ENCODE data around the gene KIN. TPM values are rescaled to one million over a fixed set of nuclear protein-coding genes. Genes with fewer than 3 reads are reported as not detected.
A peak's percentile ranks its signal among the peaks of the same experiment; 100 is the strongest.

KIN gene
- total RNA-seq, 1 experiment from 2014 or later, result 15.0 TPM

DNA sequence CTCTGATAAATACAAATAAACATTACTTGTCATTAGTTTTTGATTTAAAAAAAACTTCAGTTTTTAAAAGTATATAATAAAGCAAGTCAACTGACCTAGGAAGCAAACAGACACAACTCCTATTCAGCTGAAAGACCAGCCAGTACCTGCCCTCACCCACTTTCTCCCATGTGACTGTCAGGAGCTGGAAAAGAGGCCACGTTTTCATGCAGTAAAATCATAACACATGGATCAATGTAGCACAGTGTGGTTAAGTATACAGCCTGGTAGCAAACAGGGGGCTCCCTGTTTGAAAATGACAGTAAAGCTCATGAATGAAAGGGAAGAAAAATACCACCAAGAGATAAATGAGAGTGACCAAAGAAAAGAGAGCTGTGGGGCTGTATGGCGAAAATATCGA lies 21.6 kb downstream of the KIN start:
- Mint-ChIP-seq H3K27me3 (ENCODE audit: unreplicated experiment) (no peaks in the 10 kb centered on the region), H3K9me3 (ENCODE audit: low read depth, unreplicated experiment) (no peaks in the 10 kb centered on the region), H3K4me1 (ENCODE audit: low read depth, unreplicated experiment) (no peaks in the 10 kb centered on the region), H3K4me3 (ENCODE audit: low read depth, unreplicated experiment) (no peak overlapping the region), H3K27ac (ENCODE audit: unreplicated experiment) (no peak overlapping the region), H3K36me3 (ENCODE audit: insufficient read depth, unreplicated experiment) (peaks cover 35% of the 10 kb centered on the region)
- no TSS peak for BruUV-seq (replicated peaks)
- intact Hi-C loops (cut with micrococcal nuclease; ENCODE audit: unreplicated experiment), result no loop called here
- TF ChIP-seq, protein P1, sequence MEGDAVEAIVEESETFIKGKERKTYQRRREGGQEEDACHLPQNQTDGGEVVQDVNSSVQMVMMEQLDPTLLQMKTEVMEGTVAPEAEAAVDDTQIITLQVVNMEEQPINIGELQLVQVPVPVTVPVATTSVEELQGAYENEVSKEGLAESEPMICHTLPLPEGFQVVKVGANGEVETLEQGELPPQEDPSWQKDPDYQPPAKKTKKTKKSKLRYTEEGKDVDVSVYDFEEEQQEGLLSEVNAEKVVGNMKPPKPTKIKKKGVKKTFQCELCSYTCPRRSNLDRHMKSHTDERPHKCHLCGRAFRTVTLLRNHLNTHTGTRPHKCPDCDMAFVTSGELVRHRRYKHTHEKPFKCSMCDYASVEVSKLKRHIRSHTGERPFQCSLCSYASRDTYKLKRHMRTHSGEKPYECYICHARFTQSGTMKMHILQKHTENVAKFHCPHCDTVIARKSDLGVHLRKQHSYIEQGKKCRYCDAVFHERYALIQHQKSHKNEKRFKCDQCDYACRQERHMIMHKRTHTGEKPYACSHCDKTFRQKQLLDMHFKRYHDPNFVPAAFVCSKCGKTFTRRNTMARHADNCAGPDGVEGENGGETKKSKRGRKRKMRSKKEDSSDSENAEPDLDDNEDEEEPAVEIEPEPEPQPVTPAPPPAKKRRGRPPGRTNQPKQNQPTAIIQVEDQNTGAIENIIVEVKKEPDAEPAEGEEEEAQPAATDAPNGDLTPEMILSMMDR (IDR thresholded peaks at IDR 0.05; ENCODE audit: unreplicated experiment), result no peak
- CTCF ChIA-PET, result no interaction called here
- no peak for DNase-seq

DNA sequence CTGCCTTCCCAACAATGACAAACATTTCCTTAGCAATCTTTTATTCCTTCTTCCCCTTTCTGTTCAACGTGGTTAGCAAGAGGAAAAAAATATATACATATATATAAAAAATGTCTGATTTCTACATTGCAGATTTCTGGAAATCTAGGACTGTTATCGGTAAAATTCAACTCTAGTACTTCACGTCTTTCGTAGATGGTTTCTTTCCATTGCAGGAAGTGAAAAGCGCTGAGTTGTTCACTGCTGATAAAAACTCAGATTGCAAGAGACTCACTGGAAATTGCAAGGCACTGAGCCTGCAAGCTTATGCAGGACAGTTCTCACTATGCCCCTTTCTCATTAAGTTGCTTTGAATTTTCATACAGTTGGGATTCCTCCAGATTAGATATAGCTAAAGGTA lies 23.9 kb downstream of the KIN start:
- intact Hi-C loops (cut with micrococcal nuclease; ENCODE audit: unreplicated experiment), result no loop called here
- H3K36me3 Mint-ChIP-seq (ENCODE audit: insufficient read depth, unreplicated experiment), result peaks cover 39% of the 10 kb centered on the region
- no peaks in the 10 kb centered on the region for H3K9me3 Mint-ChIP-seq (ENCODE audit: low read depth, unreplicated experiment)
- no peaks in the 10 kb centered on the region for H3K27me3 Mint-ChIP-seq (ENCODE audit: unreplicated experiment)
- no peaks in the 10 kb centered on the region for H3K4me1 Mint-ChIP-seq (ENCODE audit: low read depth, unreplicated experiment)
- DNase-seq, result no peak
- TF ChIP-seq, protein P1 (IDR thresholded peaks at IDR 0.05; ENCODE audit: unreplicated experiment), result no peak
- no TSS peak for BruUV-seq (replicated peaks)
- H3K4me3 Mint-ChIP-seq (ENCODE audit: low read depth, unreplicated experiment), result no peak overlapping the region
- CTCF ChIA-PET, result interaction anchor here (1.1 kb wide), 1 partner anchor 239 kb away, joined by 5 read pairs; no protein-coding TSS in a partner anchor
- no peak overlapping the region for H3K27ac Mint-ChIP-seq (ENCODE audit: unreplicated experiment)

DNA sequence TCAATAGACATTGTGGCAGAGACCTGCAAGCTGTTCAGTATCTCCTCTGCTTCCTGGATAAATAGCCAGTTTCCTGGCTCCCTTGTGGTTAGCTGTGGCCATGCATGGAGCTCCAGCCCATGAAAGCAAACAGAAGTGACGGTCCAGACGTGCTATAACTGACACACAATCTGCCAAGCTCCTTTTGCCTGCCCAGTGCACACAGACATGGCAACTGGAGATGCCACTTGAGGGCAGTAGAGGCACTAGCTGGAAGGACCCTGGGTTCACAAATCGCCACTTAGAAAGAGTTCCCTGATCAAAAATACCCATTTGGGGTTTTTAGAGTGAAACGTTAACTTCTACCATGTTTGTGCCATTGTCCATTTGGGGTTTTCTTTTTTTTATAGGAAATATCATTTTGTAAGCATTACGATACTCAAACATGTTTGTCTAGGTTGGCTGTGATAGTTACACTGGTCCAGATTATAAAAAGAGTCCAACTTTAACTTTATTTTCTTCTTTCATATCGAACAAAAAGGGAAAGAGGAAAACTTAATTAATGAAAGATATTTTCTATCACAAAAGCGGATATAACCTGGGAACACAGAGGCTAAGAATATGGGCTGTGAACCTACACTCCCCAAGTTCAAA lies 31.3 kb downstream of the KIN start:
- intact Hi-C loops (cut with micrococcal nuclease; ENCODE audit: unreplicated experiment), result loop anchor here (1.0 to 2.0 kb wide), 3 partner anchors 50 to 1549 kb away; no protein-coding TSS in a partner anchor
- Mint-ChIP-seq H3K27me3 (ENCODE audit: unreplicated experiment) (no peaks in the 10 kb centered on the region), H3K27ac (ENCODE audit: unreplicated experiment) (no peak overlapping the region), H3K4me3 (ENCODE audit: low read depth, unreplicated experiment) (no peak overlapping the region), H3K36me3 (ENCODE audit: insufficient read depth, unreplicated experiment) (peaks cover 42% of the 10 kb centered on the region), H3K4me1 (ENCODE audit: low read depth, unreplicated experiment) (no peaks in the 10 kb centered on the region), H3K9me3 (ENCODE audit: low read depth, unreplicated experiment) (no peaks in the 10 kb centered on the region)
- CTCF ChIA-PET, result interaction anchor here (0.5 to 2.1 kb wide), 6 partner anchors 36 to 882 kb away, joined by 3 to 17 read pairs (median 4); no protein-coding TSS in a partner anchor
- no TSS peak for BruUV-seq (replicated peaks)
- TF ChIP-seq, protein P1 (IDR thresholded peaks at IDR 0.05; ENCODE audit: unreplicated experiment), result peak; percentile 48
- DNase-seq, result peak; percentile 47

DNA sequence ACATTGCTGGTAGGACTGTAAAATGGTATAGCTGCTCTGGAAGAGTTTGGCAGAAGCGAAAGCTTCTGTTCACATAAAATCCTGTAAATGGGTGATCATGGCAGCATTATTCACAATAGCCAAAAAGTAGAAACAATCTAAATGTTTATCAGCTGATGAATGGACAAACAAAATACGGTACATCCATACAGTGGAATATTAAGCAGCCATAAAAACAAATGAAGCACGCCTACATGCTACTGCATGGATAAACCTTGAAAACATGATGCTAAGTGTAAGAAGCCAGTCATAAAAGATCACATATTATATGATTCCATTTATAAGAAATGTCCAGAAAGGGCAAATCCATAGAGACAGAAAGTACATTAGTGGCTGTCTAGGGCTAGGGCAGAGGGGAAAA lies 32.7 kb downstream of the KIN start:
- no peaks in the 10 kb centered on the region for H3K27me3 Mint-ChIP-seq (ENCODE audit: unreplicated experiment)
- DNase-seq, result no peak
- BruUV-seq (replicated peaks), result no TSS peak
- H3K4me3 Mint-ChIP-seq (ENCODE audit: low read depth, unreplicated experiment), result no peak overlapping the region
- no peak overlapping the region for H3K27ac Mint-ChIP-seq (ENCODE audit: unreplicated experiment)
- peaks cover 37% of the 10 kb centered on the region for H3K36me3 Mint-ChIP-seq (ENCODE audit: insufficient read depth, unreplicated experiment)
- intact Hi-C loops (cut with micrococcal nuclease; ENCODE audit: unreplicated experiment), result no loop called here
- H3K4me1 Mint-ChIP-seq (ENCODE audit: low read depth, unreplicated experiment), result no peaks in the 10 kb centered on the region
- CTCF ChIA-PET, result interaction anchor here (2.1 kb wide), 1 partner anchor 48 kb away, joined by 6 read pairs; no protein-coding TSS in a partner anchor
- H3K9me3 Mint-ChIP-seq (ENCODE audit: low read depth, unreplicated experiment), result no peaks in the 10 kb centered on the region
- TF ChIP-seq, protein P1 (IDR thresholded peaks at IDR 0.05; ENCODE audit: unreplicated experiment), result no peak
